Muscle layer of colon (tissue), 2 donors: Measurements from ENCODE around the gene MRPS25.

Source experiments
- H3K27ac ChIP-seq: one replicate; pipeline ENCODE4 v1.7.0; 2013; ENCODE audit warnings: low read depth, mild to moderate bottlenecking, low read length, moderate library complexity
- H3K27me3 ChIP-seq, 2 donors: one replicate each; pipeline ENCODE4 v1.7.0; 2013; ENCODE audit warnings: low read length in 2 of 2, mild to moderate bottlenecking in 2 of 2; ENCODE audit not compliant: insufficient read depth in 2 of 2, control insufficient read depth in 1 of 2
- H3K36me3 ChIP-seq: one replicate; pipeline ENCODE4 v1.7.0; 2013; ENCODE audit warnings: mild to moderate bottlenecking, low read length; ENCODE audit not compliant: insufficient read depth
- H3K4me1 ChIP-seq: one replicate; pipeline ENCODE4 v1.7.0; 2013; ENCODE audit warnings: mild to moderate bottlenecking, low read length; ENCODE audit not compliant: insufficient read depth
- H3K4me3 ChIP-seq, 2 donors: one replicate each; pipeline ENCODE4 v1.7.0; 2013; ENCODE audit warnings: low read length in 2 of 2, low read depth in 1 of 2, mild to moderate bottlenecking in 1 of 2, moderate library complexity in 1 of 2
- H3K9ac ChIP-seq: one replicate; pipeline ENCODE4 v1.7.0; 2013; ENCODE audit warnings: low read length
- H3K9me3 ChIP-seq: one replicate; pipeline ENCODE4 v1.7.0; 2013; ENCODE audit warnings: mild to moderate bottlenecking, low read length
- donor health status: abdominal sarcoma.
- donor health status: Adenocarcinoma of cecum.

The MRPS25 gene

DNA sequence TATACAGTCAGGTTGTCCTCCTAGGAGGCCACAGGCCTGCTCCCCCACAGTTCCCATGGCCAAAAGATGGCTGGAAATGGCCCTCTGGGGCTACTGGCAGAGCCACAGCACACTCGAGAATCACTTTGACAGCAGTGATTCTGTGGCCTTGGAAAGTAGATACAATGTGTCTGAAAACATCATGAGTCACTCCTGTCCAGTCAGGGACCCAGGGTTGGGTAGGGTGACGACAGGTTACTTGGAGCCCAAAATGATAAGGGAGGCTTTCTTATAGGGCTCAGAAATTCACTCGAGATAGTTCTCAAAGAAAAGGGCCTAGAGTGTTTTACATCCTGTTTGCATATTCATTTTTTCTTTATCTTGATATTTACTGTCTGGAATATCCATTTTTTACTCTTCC is 24.3 kb downstream of the MRPS25 start:
- Histone ChIP-seq H3K27me3 (no peaks in the 10 kb centered on the region), H3K4me1 (no peaks in the 10 kb centered on the region), H3K9ac (no peak overlapping the region), H3K36me3 (peaks cover 74% of the 10 kb centered on the region), H3K27ac (no peak overlapping the region), H3K4me3 (no peak overlapping the region), H3K9me3 (no peaks in the 10 kb centered on the region)

DNA sequence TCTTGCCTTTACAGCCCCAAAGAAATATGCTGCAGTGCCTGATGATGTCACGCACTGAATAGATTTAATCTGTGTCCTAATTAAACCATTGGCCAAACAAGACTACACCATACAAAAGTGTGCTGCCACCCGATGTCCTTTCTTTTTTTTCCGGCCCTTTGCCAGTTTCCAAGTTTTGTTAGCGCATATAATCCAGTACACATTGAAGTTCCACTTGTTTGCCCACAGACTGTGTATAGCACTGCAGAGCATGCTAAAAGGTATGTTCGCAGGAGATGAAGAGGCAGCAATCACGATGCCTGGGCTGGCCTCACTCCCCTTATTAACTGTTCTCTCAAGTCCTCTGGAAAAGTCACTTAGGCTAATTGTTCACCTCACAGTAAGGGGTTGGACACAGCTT is 26.8 kb downstream of the MRPS25 start:
- Histone ChIP-seq H3K9ac (no peak overlapping the region), H3K27ac (no peak overlapping the region), H3K27me3 (no peaks in the 10 kb centered on the region), H3K4me3 (no peak overlapping the region), H3K9me3 (no peaks in the 10 kb centered on the region), H3K36me3 (peaks cover 73% of the 10 kb centered on the region), H3K4me1 (no peaks in the 10 kb centered on the region)

DNA sequence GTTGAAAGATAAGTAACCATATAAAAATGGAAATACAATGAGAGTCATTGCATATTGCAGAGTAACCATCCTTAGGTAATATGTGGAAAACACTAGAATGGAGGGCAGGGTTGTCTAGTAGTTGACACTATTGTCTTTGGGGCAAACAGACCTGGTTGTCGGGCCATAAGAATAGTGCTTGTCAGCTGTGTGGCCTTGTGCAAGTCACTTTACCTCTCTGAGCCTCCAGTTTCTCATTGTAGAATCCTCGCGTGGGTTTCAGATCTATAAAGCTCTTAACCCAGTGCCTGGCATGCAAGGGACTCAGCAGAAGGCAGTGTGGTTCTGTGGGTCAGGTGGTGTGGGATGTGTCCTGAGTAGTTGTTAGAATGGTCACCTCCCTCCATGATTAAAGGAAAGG is 32.0 kb downstream of the MRPS25 start:
- no peak overlapping the region for H3K9ac ChIP-seq
- no peak overlapping the region for H3K27ac ChIP-seq
- H3K4me1 ChIP-seq = no peaks in the 10 kb centered on the region
- no peaks in the 10 kb centered on the region for H3K27me3 ChIP-seq
- no peak overlapping the region for H3K4me3 ChIP-seq
- H3K36me3 ChIP-seq = peaks cover 77% of the 10 kb centered on the region
- no peaks in the 10 kb centered on the region for H3K9me3 ChIP-seq

DNA sequence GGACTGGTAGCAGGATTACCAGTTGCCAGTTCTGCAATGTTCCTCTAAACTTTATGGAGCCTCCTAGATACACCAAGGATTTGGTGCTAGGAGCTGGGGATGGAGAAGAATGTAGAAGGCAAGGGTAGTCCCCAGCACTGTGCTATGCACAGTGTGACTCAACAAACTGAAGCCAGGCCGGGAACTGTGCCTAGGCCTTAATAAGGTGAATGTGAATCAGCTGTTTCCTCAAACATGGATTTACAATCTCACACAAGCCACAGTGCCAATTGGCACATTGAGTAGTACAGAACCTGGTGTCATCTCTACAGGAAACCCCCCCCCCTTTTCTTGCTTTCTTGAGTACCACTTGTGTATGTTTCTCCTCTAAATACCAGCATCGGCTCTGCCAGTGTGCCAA is 32.5 kb downstream of the MRPS25 start:
- Histone ChIP-seq H3K9me3 (no peaks in the 10 kb centered on the region), H3K36me3 (peaks cover 76% of the 10 kb centered on the region), H3K27ac (no peak overlapping the region)

DNA sequence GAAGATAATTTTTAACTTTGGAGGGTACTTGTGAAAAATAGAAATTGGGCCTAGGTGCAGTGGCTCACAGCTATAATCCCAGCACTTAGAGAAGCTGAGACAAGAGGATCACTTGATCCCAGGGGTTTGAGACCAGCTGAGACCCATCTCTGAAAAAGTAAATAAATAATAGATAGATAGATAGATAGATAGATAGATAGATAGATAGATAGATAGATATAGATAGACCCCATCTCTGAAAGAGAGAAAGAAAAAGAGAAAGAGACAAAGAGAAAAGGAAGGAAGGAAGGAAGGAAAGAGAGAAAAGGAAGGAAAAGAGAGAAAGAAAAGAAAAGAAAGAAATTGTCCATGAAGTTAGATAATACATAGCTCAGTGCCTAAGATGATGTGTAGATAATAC is 35.5 kb downstream of the MRPS25 start:
- Histone ChIP-seq H3K27ac (no peak overlapping the region), H3K4me1 (no peaks in the 10 kb centered on the region), H3K9me3 (no peaks in the 10 kb centered on the region), H3K4me3 (no peak overlapping the region), H3K36me3 (peaks cover 75% of the 10 kb centered on the region), H3K9ac (no peak overlapping the region), H3K27me3 (no peaks in the 10 kb centered on the region)

More for the DNA sequence above, 32.5 kb downstream of the MRPS25 start:
- H3K27me3 ChIP-seq = no peaks in the 10 kb centered on the region
- no peak overlapping the region for H3K4me3 ChIP-seq
- no peak overlapping the region for H3K9ac ChIP-seq
- no peaks in the 10 kb centered on the region for H3K4me1 ChIP-seq

DNA sequence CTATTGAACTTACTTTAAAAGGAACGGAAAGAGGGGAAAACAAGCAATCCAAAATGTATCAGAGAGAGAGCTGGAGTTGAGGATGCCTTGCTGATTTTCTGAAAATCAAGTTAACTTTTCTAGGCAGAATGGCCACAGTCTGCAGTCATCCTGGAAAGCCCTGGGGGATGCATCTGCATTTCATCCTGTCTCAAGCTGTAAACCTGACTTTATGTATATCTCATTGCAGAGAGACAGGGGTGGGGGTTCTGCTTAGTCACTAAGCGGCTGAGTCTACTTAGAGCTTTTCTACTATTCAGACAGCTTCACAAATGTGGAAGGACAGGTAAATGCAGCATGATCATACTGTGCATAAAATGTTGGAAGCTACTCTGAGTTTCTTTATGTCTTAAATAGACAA is 41.4 kb downstream of the MRPS25 start:
- H3K4me3 ChIP-seq = no peak overlapping the region
- H3K36me3 ChIP-seq = peaks cover 79% of the 10 kb centered on the region
- no peaks in the 10 kb centered on the region for H3K4me1 ChIP-seq
- no peaks in the 10 kb centered on the region for H3K9me3 ChIP-seq
- H3K27me3 ChIP-seq = no peaks in the 10 kb centered on the region
- H3K9ac ChIP-seq = no peak overlapping the region
- H3K27ac ChIP-seq = no peak overlapping the region

DNA sequence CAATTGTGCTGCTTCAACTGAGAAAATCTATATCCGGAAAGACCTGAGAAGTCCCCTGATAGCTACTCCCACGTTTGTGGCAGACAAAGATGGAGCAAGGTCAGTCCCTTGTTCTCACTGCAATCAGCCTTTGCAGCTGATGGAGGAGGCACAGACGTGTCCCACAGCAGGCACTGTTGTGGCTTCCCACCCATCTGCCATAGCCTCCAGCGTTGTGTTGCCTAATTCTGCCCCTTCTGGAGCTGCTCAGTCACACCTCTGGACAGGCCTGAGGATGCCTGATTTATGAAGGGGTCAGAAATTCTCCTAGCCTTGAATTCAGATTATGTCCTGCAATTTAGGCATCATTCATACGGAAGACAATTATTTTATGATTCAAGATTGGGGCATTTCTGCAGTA is 41.9 kb downstream of the MRPS25 start:
- no peak overlapping the region for H3K4me3 ChIP-seq
- H3K9ac ChIP-seq = no peak overlapping the region
- H3K4me1 ChIP-seq = no peaks in the 10 kb centered on the region
- no peaks in the 10 kb centered on the region for H3K9me3 ChIP-seq
- no peaks in the 10 kb centered on the region for H3K27me3 ChIP-seq
- H3K27ac ChIP-seq = no peak overlapping the region
- H3K36me3 ChIP-seq = peaks cover 74% of the 10 kb centered on the region

DNA sequence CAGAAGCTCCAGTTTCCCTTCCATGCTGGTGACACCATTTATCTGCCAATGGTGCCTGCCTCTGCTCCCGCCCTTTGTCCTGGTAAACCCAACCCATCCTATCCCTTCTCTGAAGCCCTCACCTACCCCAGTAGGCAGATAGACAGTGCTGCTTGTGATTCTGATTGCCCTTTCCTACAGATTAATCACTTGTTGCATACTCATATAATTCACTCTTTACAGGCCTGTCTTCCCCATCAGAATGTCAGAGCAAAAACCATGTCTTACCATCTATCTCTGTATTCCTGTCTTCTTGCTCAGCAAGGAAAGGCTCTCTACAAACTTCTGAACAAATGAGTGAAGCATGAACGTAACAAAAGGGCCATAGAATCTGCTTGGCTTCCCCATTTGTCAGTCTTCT is 47.9 kb downstream of the MRPS25 start:
- Histone ChIP-seq H3K27me3 (no peaks in the 10 kb centered on the region), H3K4me1 (peaks cover 6% of the 10 kb centered on the region), H3K27ac (no peak overlapping the region), H3K4me3 (no peak overlapping the region), H3K9ac (no peak overlapping the region), H3K36me3 (peaks cover 69% of the 10 kb centered on the region), H3K9me3 (no peaks in the 10 kb centered on the region)

DNA sequence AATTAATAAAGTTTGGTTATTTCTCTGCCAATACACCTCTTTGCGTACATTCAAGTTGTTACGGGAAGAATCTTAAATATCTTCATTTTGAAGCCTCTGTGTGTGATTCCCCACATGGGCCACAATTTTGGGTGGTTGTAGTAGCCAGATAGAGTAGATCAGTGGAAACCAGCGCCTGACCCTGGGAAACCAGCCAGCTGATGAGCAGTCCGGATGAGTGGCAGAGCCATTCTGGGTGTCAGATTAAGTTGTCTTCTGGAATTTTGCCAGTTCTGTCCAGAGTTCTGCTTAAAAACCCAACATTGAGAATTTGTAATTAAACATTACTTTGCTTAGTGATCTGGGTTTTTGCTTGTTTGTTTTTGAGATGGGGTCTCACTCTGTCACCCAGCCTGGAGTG is 49.7 kb downstream of the MRPS25 start:
- Histone ChIP-seq H3K4me1 (peaks cover 6% of the 10 kb centered on the region), H3K27ac (no peak overlapping the region), H3K27me3 (no peaks in the 10 kb centered on the region), H3K9me3 (no peaks in the 10 kb centered on the region), H3K4me3 (no peak overlapping the region), H3K36me3 (peaks cover 62% of the 10 kb centered on the region), H3K9ac (no peak overlapping the region)

DNA sequence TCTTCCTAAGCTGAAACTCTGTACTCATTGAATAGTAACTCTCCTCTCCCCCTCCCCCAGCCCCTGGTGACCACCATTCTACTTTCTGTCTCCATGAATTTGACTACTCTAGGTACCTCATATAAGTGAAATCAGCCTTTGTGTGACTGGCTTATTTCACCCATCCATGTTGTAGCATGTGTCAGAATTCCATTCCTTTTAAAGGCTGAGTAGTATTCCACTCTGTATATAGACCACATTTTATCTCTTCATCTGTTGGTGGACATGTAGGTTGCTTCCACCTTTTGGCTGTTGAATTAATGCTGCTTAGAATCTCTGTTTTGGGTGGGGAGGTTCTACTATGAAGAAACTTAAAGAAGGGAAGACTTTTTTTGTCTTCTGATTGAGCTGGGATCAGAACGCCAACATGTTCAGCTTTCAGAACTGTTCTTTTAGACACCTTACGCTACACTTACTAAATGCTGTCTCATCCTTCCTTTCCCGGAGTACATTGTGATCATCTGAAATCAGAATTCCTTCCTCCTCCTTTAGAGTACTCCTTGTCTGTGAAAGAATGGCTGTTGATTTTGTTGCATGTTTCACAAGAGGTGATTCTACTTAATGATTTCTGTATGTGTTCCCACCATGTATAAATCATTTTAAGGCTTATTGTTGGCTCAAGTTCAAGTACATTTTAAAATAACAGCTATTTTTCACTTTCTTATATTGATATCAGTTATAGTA is 50.3 kb downstream of the MRPS25 start:
- Histone ChIP-seq H3K4me3 (no peak overlapping the region), H3K27me3 (no peaks in the 10 kb centered on the region), H3K36me3 (peaks cover 55% of the 10 kb centered on the region), H3K4me1 (peaks cover 6% of the 10 kb centered on the region), H3K9me3 (no peaks in the 10 kb centered on the region), H3K27ac (no peak overlapping the region), H3K9ac (no peak overlapping the region)

DNA sequence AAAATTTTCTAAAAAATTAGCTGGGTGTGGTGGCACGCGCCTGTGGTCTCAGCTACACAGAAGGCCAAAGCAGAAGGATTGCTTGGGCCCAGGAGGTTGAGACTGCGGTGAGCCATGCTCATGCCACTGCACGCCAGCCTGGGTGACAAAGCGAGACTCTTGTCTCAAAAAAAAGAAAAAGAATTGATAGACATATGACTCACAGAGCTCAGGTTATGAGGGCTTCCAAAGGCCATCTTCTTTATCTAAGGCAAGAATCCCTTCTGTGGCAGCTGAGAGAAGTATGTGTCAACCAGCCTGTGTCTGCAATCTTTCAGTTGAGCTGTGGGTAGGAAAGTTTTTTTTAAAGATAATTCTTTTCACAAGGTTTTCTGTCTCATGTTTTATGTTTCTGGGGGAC is 53.9 kb downstream of the MRPS25 start:
- Histone ChIP-seq H3K9me3 (no peaks in the 10 kb centered on the region), H3K4me1 (no peaks in the 10 kb centered on the region), H3K9ac (no peak overlapping the region), H3K36me3 (peaks cover 48% of the 10 kb centered on the region), H3K4me3 (no peak overlapping the region), H3K27ac (no peak overlapping the region), H3K27me3 (no peaks in the 10 kb centered on the region)

DNA sequence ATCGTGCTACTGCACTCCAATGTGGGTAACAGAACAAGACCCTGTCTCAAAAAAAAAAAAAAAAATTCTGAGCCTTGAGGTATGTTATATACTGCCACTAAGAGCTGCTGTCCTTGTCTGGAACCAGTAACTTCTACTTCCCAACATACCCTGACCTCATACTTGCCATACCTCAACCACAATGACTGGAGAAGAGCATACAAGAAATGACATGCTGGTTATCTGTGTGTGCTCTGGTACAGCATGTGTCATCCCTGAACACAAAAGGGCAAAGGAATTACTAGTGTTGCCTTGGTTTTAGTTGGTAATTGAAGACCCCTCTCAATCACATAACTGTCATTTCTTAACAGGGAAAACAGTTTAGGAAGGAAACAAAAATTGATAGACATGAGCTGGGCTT is 54.5 kb downstream of the MRPS25 start:
- Histone ChIP-seq H3K9ac (no peak overlapping the region), H3K4me1 (no peaks in the 10 kb centered on the region), H3K9me3 (no peaks in the 10 kb centered on the region), H3K36me3 (peaks cover 49% of the 10 kb centered on the region), H3K27me3 (no peaks in the 10 kb centered on the region), H3K4me3 (no peak overlapping the region), H3K27ac (no peak overlapping the region)
